Ovary (tissue), 3 donors: ENCODE measurements around the gene SLC39A3.

Source experiments
- CTCF ChIP-seq, 3 donors: fragments of 450-650 bp in 2 of 3; fragments of 200-600 bp in 1 of 3; IDR thresholded peaks; one replicate each; pipeline versions ENCODE4 v1.5.1 to v1.8.0; 2016 to 2022; ENCODE audit warnings: antibody characterized with exemption in 3 of 3, mild to moderate bottlenecking in 1 of 3
- EP300 ChIP-seq: sonication (generic); formaldehyde crosslinking; IDR thresholded peaks from one replicate; pipeline ENCODE4 v1.6.1; 2017; ENCODE audit warnings: antibody characterized with exemption
- POLR2A ChIP-seq: fragments of 450-650 bp; IDR thresholded peaks from one replicate; pipeline ENCODE4 v1.6.1; 2017; ENCODE audit warnings: antibody characterized with exemption, mild to moderate bottlenecking, moderate library complexity
- donor health status: DM: no; HTN: no; CAD: no.

DNA sequence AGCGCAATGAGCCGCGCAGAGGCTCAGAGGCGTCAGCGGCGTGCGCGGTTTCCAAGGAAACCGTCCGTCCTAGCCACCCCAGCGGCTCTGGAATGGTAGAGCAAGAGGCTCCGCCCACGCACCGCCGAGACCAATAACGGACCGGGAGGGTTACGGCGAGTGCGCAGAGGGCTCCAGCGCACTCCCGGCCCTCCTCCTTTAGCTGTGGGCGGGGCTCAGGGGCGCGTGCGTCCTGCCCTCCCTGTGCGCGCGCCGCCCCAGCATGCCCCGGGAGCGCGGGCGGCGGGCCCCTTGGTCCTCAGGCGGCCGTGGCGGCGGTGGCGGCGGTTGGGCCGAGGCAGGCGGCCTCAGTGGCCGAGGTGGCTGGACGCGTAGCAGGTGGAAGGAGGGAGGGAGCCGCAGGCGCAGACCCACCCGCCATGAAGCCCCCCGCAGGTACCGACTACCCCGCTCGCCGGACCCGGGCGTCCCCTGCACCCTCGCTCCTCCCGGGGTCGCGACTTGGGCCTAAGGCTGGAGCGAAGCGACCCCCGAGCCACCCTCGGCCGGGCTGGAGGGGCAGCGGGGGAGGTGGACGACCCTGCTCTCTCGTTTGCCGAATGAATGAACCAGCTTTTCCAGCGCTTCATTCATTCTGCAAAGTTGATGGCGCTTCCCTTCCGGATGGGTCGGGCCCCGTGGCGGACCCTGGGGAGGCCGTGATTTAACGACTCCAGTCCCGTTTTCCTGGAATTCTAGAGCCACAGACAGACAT is 45.6 kb upstream of the SLC39A3 start, which contains the start of gene THOP1:
- TF ChIP-seq CTCF (IDR thresholded peaks at IDR 0.05) (peak in 1 of 3 donors; percentile 18), POLR2A (peak; percentile 57), EP300 (no peak)
